GM12878 (cell line): ENCODE results near the gene KLHL25. TPM values are rescaled to one million over a fixed set of nuclear protein-coding genes. Genes with fewer than 3 reads are reported as not detected.

Experiments used
- ATAC-seq: fragments of 200-7000 bp; cut with Tn5 transposase; 3 replicates; pipeline ENCODE4 v1.9.1; 2020; ENCODE audit warnings: mild to moderate bottlenecking, moderate library complexity
- BruUV-seq: library from RNA; stranded (reverse); fragments of 400-500 nt; replicated peaks from 2 replicates; lab custom pipeline; 2021; lab: Mats Ljungman, UMichigan
- CTCF ChIA-PET: fragments of 300-600 bp; sonication (Branson Sonifier 250); formaldehyde crosslinking; extraction: SDS; loops from one replicate; lab custom pipeline; 2021; ENCODE audit warnings: inconsistent platforms; lab: Yijun Ruan, JAX
- POLR2A ChIA-PET: fragments of 350-600 bp; formaldehyde crosslinking; extraction: SDS; loops from one replicate; lab custom pipeline; 2021; ENCODE audit warnings: inconsistent platforms; lab: Charles Lee
- RAD21 ChIA-PET: fragments of 300-600 bp; sonication (Branson Sonifier 250); formaldehyde crosslinking; loops from one replicate; lab custom pipeline; 2023; ENCODE audit warnings: antibody characterized with exemption; ENCODE audit not compliant: unreplicated experiment; lab: Charles Lee
- SMC1A ChIA-PET: fragments of 300-600 bp; sonication (Branson Sonifier 250); formaldehyde crosslinking; loops from one replicate; lab custom pipeline; 2023; ENCODE audit not compliant: unreplicated experiment, uncharacterized antibody; lab: Charles Lee
- DNase-seq: peaks from one replicate; pipeline ENCODE4 v3.0.0-alpha.2; 2011; ENCODE audit warnings: low read depth, low spot score
- FAIRE-seq: peaks from 3 replicates; lab custom pipeline; 2011; peaks lifted over from hg19 to GRCh38; lab: Jason Lieb, UNC
- H2AFZ ChIP-seq: 2 replicates; pipeline ENCODE4 v1.6.0; 2011; ENCODE audit warnings: low read depth, low read length, control low read depth; ENCODE audit not compliant: control insufficient read depth
- H3K27ac ChIP-seq: 2 replicates; pipeline ENCODE4 v1.5.1; 2011; ENCODE audit warnings: control low read depth; ENCODE audit not compliant: control insufficient read depth, insufficient read depth
- H3K27me3 ChIP-seq, 2 experiments: replicated peaks in 1 of 2; 2 replicates each; pipeline versions ENCODE4 v1.6.0 to v1.6.1; 2011; ENCODE audit warnings: low read length in 1 of 2; ENCODE audit not compliant: control insufficient read depth in 2 of 2, insufficient read depth in 2 of 2
- H3K36me3 ChIP-seq, 2 experiments: 2 replicates each; pipeline ENCODE4 v1.5.1; 2011; ENCODE audit warnings: low read length in 1 of 2; ENCODE audit not compliant: control insufficient read depth in 2 of 2, insufficient read depth in 2 of 2
- H3K4me1 ChIP-seq: 2 replicates; pipeline ENCODE4 v1.6.1; 2011; ENCODE audit warnings: mild to moderate bottlenecking, low read length, moderate library complexity, mixed read lengths; ENCODE audit not compliant: control insufficient read depth, insufficient read depth
- H3K4me2 ChIP-seq: 2 replicates; pipeline ENCODE4 v1.6.0; 2011; ENCODE audit warnings: control low read depth; ENCODE audit not compliant: control insufficient read depth, insufficient read depth
- H3K4me3 ChIP-seq: fragments of 200-600 bp; sonication (generic); 2 replicates; pipeline ENCODE4 v1.5.1; 2016
- H3K79me2 ChIP-seq: 2 replicates; pipeline ENCODE4 v1.6.0; 2011; ENCODE audit warnings: low read length; ENCODE audit not compliant: control insufficient read depth, insufficient read depth
- H3K9ac ChIP-seq: 2 replicates; pipeline ENCODE4 v1.8.0; 2011; ENCODE audit warnings: low read length, control low read depth, mixed read lengths; ENCODE audit not compliant: control insufficient read depth, insufficient read depth
- H3K9me3 ChIP-seq: replicated peaks from 3 replicates; pipeline ENCODE4 v1.5.1; 2011; ENCODE audit warnings: mild to moderate bottlenecking, low read length; ENCODE audit not compliant: control insufficient read depth, insufficient read depth
- H4K20me1 ChIP-seq: 2 replicates; pipeline ENCODE4 v1.6.0; 2011; ENCODE audit not compliant: control insufficient read depth, insufficient read depth
- CTCF ChIP-seq, 3 experiments: IDR thresholded peaks in 2 of 3; conservative IDR thresholded peaks in 1 of 3; 2 replicates each; pipeline ENCODE4 v1.5.1; 2011; ENCODE audit warnings: low read depth in 3 of 3, low read length in 3 of 3, mild to moderate bottlenecking in 3 of 3, control low read depth in 2 of 3, moderate library complexity in 2 of 3, inconsistent platforms in 1 of 3, mixed read lengths in 1 of 3; ENCODE audit not compliant: control insufficient read depth in 2 of 3, insufficient read depth in 1 of 3; ENCODE audit errors: extremely low read depth in 1 of 3
- E2F4 ChIP-seq: IDR thresholded peaks from 2 replicates; pipeline ENCODE4 v1.6.1; 2012; ENCODE audit warnings: low read depth, low read length, improper control_type of control experiment
- PAX8 ChIP-seq: fragments of 450-650 bp; IDR thresholded peaks from 2 replicates; pipeline ENCODE4 v1.6.1; 2017; ENCODE audit warnings: mild to moderate bottlenecking, moderate library complexity
- SKIL ChIP-seq: fragments of 450-650 bp; IDR thresholded peaks from 2 replicates; pipeline ENCODE4 v1.6.1; 2017; ENCODE audit warnings: mild to moderate bottlenecking, low read depth, inconsistent platforms; ENCODE audit not compliant: poor library complexity, severe bottlenecking
- SMAD1 ChIP-seq: fragments of 450-650 bp; IDR thresholded peaks from 2 replicates; pipeline ENCODE4 v1.6.1; 2018; ENCODE audit warnings: mild to moderate bottlenecking, low read depth; ENCODE audit not compliant: partially characterized antibody
- ZZZ3 ChIP-seq: IDR thresholded peaks from 2 replicates; pipeline ENCODE4 v1.6.1; 2011; ENCODE audit warnings: low read depth; ENCODE audit not compliant: control insufficient read depth, insufficient read length
- whole genome bisulfite sequencing: methylation state at CpG from one replicate; pipeline ENCODE4 v1.1.6; 2016; ENCODE audit warnings: low lambda C conversion rate; ENCODE audit not compliant: insufficient replicate concordance, insufficient coverage; ENCODE audit errors: missing lambda C conversion rate; 5-methylcytosine and 5-hydroxymethylcytosine counted together
- in situ Hi-C: fragments of 300-500 bp; cut with MboI; formaldehyde crosslinking; loops from 9 replicates; pipeline ENCODE4 v1.14.3; 2018; ENCODE audit warnings: mixed read lengths
- intact Hi-C: fragments of 100-400 bp; cut with micrococcal nuclease; formaldehyde crosslinking; loops from one replicate; pipeline ENCODE4 v1.14.2; 2022; ENCODE audit not compliant: unreplicated experiment
- polyA plus RNA-seq, 11 experiments: library from polyadenylated mRNA; depleted of rRNA in 4 of 11; unstranded in 6 of 11; stranded (reverse) in 5 of 11; fragments of >200 nt; fragmentation: Nextera tagmentation in 4 of 11; fragmentation: Illumina TruSeq in 1 of 11; extraction: Ambion mirVana in 4 of 11; extraction: Trizol in 1 of 11; gene quantifications; 1 replicate in 1 of 11; 2 replicates in 10 of 11; pipeline versions ENCODE4 v1.2.1 to v1.2.3, GENCODE V29; 2011 to 2016; ENCODE audit warnings: inconsistent platforms in 2 of 11, missing spikeins in 2 of 11, low read depth in 1 of 11
- total RNA-seq, 4 experiments: library from RNA; depleted of rRNA in 3 of 4; stranded (reverse); fragments of >200 nt in 3 of 4; fragmentation: Illumina TruSeq in 1 of 4; extraction: Trizol in 1 of 4; gene quantifications; 2 replicates each; pipeline versions ENCODE4 v1.2.1 to v1.2.3, GENCODE V29; 2013 to 2021

KLHL25 gene
- total and polyA plus RNA-seq, 10 of the 15 experiments (the other 5 are each of a cell fraction or from before 2014, with no cell fraction given): 0.04 to 3.0 (median 2.1) TPM; not detected in 1

- BruUV-seq: no TSS peak
- CTCF ChIA-PET: interaction anchor here (1.8 to 5.0 kb wide), 2 partner anchors 108 to 219 kb away, joined by 4 to 78 read pairs; no protein-coding TSS in a partner anchor
- RAD21 ChIA-PET: interaction anchor here (1.1 kb wide), 1 partner anchor 108 kb away, joined by 4 read pairs; no protein-coding TSS in a partner anchor
- no peak overlapping the region for H3K9ac ChIP-seq
- WGBS: 0% methylated on average over 2 of the region's 2 CpGs
- H3K27ac ChIP-seq: no peak overlapping the region
- no peaks in the 10 kb centered on the region for H3K9me3 ChIP-seq
- H3K4me2 ChIP-seq: no peak overlapping the region
- SMC1A ChIA-PET: interaction anchor here (1.1 kb wide), 1 partner anchor 12 kb away, joined by 4 read pairs; no protein-coding TSS in a partner anchor
- H2AFZ ChIP-seq: no peak overlapping the region
- TF ChIP-seq PAX8 (no peak), SMAD1 (no peak), E2F4 (no peak), CTCF (IDR thresholded peaks at IDR 0.05 in 2 of 3, conservative IDR thresholded peaks at IDR 0.05 in 1 of 3; ENCODE audit: control insufficient read depth in 2 of 3, extremely low read depth in 1 of 3, insufficient read depth in 1 of 3, low read depth in 3 of 3, low read length in 3 of 3) (no peak), SKIL (no peak), ZZZ3 (no peak)
- in situ Hi-C loops: loop anchor here (5.0 kb wide), 2 partner anchors 106 to 541 kb away; no protein-coding TSS in a partner anchor
- no peaks in the 10 kb centered on the region for H3K36me3 ChIP-seq
- no peak for DNase-seq
- POLR2A ChIA-PET: no interaction called here
- no peaks in the 10 kb centered on the region; a peak in 2 of 4 replicates for H3K27me3 ChIP-seq
- no peaks in the 10 kb centered on the region; the same call in 1 of the 2 replicates for H3K4me1 ChIP-seq
- intact Hi-C loops: loop anchor here (5.0 kb wide), 1 partner anchor 41 kb away; no protein-coding TSS in a partner anchor
- no peak for FAIRE-seq
- ATAC-seq: no peak
- H3K79me2 ChIP-seq: no peaks in the 10 kb centered on the region
- H4K20me1 ChIP-seq: no peaks in the 10 kb centered on the region; the same call in 1 of the 2 replicates
- no peak overlapping the region for H3K4me3 ChIP-seq
These were observed 43.2 kb upstream of the KLHL25 start for GRCh38 chr15:85837881-85838280.
